GM21786 (cell line): ENCODE data around the gene RELB.

Experiments
- ATAC-seq: cut with Tn5 transposase; IDR thresholded peaks from one replicate; pipeline ENCODE4 v1.9.1; 2021; ENCODE audit not compliant: unreplicated experiment

The RELB gene

DNA sequence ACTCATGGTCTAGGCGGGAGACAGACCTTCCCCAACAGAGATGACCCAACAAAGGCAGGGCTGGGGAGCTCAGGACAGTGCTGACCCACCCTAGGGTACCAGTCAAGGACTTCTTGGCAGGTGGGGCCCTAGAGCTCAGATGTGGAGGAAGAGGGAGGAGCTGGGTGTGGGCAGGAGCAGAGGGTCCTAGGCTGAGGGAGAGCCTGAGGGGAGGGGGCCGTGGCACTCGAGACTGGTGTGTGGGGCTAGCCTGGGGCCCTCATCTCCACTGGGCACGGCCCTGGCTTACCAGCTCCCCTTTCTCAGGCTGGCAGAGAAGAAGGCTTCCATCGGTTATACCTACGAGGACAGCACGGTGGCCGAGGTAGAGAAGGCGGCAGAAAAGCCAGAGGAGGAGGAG lies 56.2 kb downstream of the RELB start:
- no peak for ATAC-seq

DNA sequence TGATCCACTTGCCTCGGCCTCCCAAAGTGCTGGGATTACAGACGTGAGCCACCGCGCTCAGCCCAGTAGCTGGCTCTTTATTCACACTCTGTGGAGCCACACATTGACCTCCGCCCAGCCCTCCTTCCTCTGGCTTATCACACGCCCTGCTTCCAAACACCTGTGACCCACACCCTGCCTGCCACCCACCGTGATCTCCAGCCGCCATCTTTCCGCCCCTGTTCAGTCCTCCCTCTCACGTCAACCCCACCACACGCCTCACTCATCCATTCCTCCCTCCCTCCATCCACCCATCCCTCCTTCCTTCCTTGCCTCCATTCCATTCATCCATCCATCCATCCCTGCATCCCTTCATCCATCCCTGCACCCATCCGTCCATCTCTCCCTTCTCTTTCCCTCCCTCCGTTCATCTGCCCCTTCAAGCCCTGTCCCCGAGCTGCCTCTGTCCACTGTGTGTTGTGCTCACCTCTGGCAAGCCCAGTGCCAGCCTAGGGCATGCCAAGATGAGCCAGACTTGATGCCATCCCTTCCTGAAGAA lies 57.4 kb downstream of the RELB start:
- no peak for ATAC-seq

DNA sequence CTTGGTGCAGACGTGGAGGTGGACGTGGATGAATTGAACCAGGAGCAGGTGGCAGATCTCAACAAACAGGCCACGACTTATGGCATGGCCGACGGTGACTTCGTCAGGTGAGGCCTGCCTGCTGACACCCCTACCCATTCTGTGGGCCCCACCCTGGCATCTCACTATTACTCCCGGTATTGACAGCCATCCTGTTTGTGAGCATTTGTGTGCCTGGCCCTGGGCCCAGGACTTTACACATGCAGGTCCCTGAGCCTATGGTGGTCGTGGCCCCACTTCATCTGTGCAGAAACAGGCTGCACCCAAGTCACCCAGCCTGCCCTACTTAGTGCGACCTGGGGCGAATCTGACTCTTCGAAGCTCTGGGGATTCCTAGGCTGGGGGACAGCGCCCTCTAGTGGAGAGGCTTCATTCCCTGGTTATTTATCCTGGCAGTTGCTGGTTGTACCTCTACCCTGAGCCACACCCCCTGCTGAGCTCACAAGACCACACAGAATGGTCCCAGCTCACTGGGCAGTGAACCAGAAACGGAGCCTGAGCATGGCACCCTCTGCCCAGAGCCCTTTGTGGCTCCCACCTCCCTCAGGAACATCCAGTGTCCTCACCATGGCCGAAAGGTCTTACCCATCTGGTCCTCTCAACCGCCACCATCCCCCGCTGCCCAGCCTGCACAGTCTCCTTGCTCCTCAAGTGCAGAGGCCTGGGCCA lies 58.1 kb downstream of the RELB start:
- ATAC-seq: no peak

DNA sequence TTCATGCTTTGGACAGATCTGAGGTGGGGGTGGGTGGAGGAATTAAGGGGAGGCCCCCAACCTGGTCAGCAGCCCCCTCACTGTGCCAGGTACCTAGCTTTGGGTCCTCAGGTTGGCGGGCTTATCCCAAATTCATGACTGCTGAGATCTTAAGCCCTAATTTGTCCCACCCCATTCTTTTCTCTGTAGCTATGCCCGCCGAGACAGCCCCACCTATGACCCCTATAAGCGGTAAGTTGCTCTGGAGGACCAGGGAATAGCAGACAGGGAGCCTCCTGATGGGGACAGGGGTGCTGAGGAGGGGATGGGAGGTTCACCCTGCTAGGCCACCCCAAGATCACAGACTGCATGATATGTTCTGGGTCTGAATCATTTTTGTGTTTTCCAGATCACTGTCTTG lies 60.7 kb downstream of the RELB start:
- ATAC-seq: no peak

DNA sequence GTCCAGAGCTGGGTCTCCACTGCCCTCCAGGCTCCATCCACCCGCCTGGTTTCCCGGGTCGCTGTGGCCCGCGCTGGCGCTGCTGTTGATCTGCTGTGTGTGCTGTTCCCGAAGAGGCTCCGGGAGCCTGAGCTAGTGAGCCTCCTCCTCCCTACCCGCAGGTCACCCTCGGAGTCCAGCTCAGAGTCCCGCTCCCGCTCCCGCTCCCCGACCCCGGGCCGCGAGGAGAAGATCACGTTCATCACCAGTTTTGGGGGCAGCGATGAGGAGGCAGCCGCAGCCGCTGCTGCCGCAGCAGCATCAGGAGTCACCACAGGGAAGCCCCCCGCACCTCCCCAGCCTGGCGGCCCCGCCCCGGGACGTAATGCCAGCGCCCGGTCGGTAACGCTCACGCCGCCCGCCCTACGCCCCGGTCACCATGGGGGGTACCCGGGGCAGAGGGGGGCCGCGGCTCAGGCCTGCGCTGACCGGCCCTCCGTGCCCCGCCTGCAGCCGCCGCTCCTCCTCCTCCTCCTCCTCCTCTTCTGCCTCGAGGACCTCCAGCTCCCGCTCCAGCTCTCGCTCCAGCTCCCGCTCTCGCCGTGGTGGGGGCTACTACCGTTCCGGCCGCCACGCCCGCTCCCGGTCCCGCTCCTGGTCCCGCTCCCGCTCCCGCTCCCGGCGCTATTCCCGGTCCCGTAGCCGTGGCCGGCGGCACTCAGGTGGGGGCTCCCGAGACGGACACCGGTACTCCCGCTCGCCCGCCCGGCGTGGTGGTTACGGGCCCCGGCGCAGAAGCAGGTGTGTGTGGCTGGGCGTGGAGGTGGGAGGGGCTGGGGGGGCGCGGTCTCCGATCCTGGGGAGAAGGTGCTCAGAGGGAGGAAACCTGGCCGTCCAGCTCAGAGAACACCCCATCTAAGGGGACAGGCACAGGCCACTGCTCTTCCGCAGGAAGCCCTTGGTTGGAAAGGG lies 62.9 kb downstream of the RELB start:
- no peak for ATAC-seq

DNA sequence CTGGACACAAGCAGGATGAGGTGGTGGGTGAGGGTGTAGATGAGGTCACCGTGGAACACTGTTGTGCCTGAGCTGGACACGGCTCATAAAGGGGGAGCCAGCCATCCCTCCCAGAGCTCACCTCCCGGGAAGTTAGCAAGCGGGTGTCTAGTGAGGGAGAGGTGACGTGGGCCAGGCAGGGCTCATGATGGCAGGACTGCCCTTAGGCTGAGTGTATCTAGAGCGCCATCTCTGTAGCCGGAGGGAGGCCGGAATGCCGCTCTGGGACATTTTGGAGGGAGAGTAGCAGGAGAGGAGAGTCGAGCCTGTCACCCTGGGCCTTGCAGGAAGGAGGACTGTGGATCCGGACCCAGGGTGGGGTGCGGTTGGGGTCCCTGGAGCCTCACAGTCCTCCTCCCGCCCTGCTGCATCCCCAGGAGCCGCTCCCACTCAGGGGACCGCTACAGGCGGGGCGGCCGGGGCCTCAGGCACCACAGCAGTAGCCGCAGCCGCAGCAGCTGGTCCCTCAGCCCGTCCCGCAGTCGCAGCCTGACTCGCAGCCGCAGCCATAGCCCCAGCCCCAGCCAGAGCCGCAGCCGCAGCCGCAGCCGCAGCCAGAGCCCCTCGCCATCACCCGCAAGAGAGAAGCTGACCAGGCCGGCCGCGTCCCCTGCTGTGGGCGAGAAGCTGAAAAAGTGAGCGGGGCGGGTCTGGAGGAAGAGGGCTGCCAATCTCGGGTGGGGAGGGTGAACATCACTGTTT lies 65.8 kb downstream of the RELB start:
- ATAC-seq: no peak

DNA sequence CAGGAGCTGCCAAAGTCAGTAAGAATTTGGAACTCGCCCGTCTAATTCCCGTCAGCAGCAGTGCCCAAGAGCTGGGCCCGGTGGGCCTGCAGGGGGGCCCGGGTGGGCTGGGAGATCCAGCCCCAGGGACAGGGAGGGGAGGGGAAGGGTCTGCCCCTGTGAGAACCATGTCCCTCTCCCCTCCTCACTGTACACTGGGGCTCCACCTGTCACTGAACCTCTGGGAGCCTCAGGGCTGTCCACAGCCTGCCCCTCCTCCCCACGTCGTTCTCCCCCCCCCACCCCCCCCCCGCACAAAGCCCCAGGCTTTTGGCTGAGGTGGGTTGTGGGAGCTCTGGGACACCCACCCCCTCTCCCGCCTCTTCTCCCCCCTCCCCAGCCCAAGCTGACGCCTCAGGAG lies 66.8 kb downstream of the RELB start:
- ATAC-seq: no peak

DNA sequence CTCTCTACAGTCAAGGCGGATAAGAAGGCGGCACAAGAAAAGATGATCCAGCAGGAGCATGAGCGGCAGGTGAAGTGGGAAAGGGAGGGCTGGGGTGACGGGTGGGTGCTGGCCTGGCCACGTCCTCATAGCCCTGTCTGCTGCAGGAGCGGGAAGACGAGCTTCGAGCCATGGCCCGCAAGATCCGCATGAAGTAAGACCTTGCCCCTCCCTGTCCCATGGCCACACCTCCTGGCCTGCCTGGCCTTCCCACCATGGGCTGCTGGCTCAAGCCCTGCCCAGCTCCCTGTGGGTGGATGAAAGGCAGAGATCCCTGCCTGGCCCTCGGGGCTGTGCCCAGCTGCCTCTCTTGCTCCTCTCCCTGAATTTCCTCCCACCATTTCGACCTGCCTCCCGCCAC lies 67.8 kb downstream of the RELB start:
- no peak for ATAC-seq

DNA sequence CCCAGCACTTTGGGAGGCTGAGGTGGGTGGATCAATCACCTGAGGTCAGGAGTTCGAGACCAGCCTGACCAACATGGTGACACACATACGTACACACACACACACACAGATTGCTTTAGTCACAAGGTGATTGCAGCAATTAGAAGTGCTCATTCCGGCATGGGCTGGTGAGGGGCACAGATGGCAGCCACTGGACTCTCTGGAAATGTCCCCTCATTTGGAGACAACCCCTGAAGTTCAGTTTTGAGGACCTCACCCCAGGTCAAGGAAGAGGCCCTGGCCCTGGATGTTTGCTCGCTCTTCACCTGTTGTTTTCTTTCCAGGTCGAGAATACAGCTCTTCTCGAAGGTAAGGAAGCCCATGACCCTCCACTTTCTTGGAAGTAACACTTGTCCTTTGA lies 69.0 kb downstream of the RELB start:
- ATAC-seq: no peak

DNA sequence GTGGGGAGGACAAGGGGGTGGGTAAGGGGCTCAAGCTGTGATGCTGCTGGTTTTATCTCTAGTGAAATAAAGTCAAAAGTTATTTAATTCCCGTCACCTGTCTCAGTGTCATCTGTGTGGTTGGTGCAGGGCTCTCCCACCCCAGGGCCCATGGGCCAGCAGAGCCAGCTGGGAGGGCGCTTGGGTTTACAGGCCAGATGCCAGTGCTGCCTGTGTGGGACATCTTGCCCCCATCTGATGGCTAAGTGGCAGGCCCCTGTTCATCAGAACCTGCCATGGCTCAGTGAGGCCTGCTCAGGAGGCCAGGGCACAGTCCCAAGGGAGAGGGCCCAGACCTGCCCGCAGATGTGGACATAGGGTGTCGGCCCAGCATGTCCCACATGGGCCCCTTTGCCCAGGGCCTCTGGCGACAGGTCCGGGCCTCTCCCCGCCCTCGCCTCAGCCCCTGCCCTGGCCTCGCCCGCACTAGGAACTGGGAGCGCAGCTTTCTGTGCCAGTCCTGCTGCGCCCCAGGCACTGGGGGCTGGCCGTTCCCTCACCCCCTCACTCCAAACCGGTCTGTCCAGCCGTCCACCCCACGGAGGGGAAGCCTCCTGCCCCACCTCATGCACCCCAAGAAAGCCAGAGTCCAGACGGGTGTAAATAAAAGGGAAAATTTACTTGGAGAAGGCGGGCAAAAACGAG lies 69.7 kb downstream of the RELB start:
- ATAC-seq: no peak

DNA sequence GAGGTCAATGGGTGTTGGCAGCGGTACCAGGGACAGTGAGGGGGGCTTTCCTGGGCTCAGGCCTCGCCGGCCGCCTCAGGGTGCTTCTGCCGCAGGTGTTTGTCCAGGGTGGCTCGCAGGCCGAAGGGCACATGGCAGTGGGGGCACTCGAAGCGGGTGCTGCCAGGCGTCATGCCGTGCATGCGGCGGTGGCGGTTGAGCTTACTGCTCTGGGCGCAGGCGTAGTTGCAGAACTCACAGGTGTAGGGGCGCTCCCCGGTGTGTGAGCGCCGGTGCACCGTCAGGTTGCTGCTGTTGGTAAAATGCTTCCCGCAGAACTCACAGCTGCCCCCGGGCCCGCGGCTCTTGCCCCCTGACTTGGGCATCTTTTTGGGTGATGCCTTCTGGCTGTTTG lies 70.3 kb downstream of the RELB start:
- no peak for ATAC-seq

DNA sequence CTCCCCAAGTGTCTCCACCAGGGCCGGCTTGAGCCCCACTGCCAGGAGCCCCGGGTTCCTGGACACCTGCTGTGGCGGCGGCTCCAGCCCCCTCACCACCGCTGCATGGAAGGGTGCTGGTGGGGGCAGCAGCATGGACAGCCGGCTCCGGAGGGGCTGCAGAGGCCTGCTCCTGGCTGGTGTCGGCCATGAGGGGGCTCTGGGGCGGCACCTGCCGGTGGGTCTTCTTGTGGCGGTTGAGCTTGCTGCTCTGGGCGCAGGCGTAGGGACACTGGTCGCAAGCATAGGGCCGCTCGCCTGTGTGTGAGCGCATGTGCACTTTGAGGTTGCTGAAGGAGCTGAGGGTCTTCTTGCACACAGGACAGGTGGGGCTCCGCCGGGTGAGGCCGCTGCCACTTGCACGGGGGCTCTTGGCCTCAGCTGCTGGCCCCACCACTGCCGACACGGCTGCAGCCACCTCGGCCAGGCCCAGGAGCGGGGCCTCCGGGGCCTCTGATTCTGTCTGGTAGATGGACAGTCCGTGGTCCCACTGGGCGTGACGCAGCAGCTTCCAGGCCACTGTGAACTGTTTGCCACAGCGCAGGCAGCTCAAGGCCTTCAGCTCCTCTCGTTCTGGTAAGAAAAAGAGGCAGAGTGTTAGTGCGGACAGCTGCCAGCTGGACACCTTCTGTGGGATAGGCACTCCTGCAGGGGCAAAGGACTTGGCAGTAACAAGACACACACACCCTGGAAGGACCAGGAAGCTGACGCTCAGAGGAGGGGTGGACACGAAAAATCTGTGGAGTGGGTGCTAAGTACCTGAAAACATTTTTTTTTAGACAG lies 70.9 kb downstream of the RELB start:
- ATAC-seq: no peak

DNA sequence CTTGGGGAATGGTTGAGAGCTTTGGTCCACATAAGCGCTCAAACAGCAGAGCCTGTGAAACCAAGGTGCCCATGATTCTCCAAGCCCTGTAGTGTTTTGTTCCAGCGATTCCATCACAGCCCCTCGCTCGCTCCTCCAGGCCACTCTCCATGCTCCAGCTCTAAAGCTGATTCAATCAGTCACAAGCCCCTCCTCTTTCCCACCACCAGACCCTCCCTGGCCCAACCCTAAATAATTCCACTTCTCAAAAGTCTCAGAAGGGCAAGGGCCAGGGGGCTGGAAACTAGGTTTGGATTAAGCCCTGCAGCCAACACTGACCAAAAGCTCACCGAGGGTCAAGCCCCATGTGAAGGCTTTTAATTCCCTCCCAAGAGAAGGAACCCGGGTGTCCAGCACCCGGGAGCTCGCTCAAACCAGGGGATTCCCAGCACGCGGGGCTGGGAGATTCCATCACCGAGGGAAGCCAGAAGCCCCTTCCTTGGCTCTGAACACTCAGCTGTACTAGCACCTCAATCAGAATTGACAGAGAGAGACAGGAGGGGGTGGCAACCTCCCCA lies 73.6 kb downstream of the RELB start:
- no peak for ATAC-seq

DNA sequence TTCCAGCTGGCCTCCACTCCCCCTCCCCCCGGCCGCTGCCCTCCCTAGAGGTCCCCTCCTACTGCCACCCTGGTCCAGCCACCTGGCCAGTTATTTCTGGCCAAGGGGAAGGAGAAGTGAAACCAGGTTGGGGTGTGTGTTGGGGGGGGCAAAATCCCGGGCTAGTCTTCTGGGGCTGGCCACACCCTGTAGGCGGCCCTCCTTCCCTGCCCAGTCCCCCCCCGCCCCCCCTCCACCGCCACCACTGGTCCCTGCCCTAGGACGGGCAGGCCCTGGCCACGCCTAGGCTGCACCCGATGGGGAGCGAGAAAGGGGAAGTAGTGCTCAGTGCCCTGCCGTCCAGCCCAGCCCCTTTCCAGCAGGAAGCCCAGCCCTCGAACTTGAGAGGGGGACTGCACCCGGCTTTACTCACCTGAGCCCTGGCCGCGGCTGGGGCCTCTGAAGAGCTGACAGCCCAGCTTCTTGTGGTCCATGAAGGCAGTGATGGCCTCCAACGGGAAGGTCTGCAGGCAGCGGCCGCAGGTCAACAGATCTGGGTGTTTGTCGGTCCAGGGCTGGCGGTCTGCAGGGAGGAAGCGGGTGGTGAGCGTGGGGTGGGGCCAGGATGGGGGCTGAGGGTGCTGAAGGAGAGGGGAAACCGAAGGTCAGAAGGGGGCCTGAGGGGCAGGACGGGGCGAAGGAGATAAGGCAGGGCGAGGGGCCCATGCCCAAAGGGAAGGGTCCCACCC lies 74.2 kb downstream of the RELB start:
- peak; percentile 67 for ATAC-seq

DNA sequence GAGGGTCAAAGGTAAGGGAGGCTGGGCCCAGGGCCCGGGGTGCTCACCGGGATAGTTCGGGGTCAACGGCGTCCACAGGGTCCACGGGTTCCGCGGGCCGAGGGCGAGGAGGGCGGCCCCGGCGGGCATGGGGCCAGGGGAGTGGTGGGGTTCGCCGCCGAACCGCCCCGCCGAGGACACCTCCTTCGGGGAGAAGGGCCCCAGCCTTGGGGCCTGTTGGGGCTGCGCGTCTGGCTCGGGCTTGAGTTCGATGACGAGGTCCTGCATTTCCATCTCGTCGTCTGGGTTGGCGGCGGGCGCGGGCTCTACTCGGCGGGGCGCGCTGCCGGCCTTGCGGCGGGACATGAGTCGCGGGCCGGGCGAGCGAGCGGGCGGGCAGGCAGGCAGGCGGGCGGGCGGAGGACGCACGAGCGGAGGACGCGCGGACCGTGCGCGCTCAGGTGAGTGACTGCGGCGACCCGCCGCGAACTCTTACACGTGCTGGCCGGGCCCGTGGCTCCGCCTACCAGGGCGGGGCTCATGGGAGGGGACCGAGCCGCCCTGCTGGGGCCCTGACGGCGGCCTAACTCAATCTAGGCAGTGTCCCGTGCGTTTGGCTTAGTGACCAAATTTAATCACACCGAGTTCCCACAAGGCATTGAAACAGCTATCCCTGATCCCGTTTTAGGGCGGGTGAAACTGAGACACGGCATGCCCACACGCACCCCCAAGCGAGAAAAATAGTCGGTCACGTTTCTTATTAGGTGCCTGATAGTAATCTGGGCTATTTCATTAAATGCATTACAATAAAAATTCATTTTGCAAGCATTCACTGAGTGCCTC lies 75.0 kb downstream of the RELB start, which contains the start of gene ZNF296:
ZNF296 (minus strand) TSS at position 450 of the 822 bp plus-strand sequence; CDS start at position 345, 105 bp downstream.
- ATAC-seq: peak; percentile 34

DNA sequence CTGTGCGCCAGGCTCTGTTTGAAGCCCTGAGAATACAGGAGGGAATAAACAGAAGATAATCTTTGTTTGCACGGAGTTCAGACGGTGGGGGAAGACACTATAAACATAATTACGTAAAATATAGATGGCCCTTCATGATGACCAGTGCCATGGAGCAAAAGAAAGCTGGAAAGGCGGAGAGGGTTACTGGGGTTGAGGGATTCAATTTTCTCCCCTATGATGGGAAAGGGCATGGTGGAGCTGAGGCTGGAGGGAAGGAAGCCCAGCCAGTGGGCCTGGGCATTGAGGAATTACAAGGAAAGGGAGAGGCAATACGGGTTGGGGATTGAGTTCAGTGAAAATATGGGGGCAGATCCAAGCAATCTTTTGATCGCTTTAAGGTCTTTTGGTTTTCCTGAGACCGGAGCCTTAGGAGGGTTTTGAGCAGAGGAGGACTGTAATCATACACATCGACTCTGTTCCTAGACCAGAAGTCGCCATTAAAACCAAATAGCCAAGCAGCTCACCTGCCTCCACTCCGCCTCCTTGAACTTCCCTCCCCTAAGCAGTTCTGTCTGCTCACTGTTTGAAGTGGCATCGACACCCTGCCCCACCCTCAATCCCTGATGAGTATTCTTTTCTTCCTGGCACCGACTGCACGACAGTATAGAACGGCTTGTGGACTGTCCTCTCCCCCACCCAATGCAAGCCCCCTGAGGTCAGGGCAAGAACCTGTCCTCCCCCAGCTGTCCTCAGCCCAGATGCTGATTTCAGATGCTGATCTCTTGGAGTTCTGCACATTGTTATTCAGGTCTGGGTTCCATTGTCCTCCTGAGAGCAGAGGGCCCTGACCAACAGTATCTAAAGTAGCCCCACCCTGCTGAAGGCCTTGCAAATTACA lies 75.8 kb downstream of the RELB start:
- ATAC-seq: no peak
